ENCODE data around the gene AK1. TPM values are rescaled to one million over a fixed set of nuclear protein-coding genes. Genes with fewer than 3 reads are reported as not detected.

AK1 gene
- total and polyA plus RNA-seq, 8 donors, result 8.9 to 81.7 (median 16.6) TPM

GRCh38 chr9:127832248-127832647, 45.2 kb downstream of the AK1 start:
- FAIRE-seq, result no peak
- Histone ChIP-seq H3K36me3 (no peaks in the 10 kb centered on the region), H3K27me3 (no peaks in the 10 kb centered on the region), H3K9me3 (no peaks in the 10 kb centered on the region), H3K4me3 (no peak overlapping the region), H3K4me1 (peaks cover 0 to 5% (median 3%) of the 10 kb centered on the region in 3 donors), H3K27ac (peak overlapping the region in 2 of 4 donors; percentile 2 to 44)
- no peak for ATAC-seq
- WGBS, 2 donors, result 63% methylated on average over 7 of the region's 7 CpGs
- no peak for TF ChIP-seq CTCF (IDR thresholded peaks at IDR 0.05)
- no peak for DNase-seq
- intact Hi-C loops (cut with DNase I), result no loop called here

- no peak overlapping the region for H3K27ac ChIP-seq
- peaks cover 0 to 5% (median 3%) of the 10 kb centered on the region in 3 donors for H3K4me1 ChIP-seq
- no peaks in the 10 kb centered on the region for H3K27me3 ChIP-seq
- ATAC-seq, result no peak
- no peak for FAIRE-seq
- H3K36me3 ChIP-seq, result no peaks in the 10 kb centered on the region
- DNase-seq, result no peak
- H3K4me3 ChIP-seq, result no peak overlapping the region
- WGBS, 2 donors, result 88% methylated on average over 6 of the region's 6 CpGs
- TF ChIP-seq CTCF (IDR thresholded peaks at IDR 0.05), result no peak
- no peaks in the 10 kb centered on the region for H3K9me3 ChIP-seq
- intact Hi-C loops (cut with DNase I), result no loop called here
These were observed 48.1 kb downstream of the AK1 start for GRCh38 chr9:127829205-127829906.

- Histone ChIP-seq H3K9me3 (no peaks in the 10 kb centered on the region), H3K27me3 (no peaks in the 10 kb centered on the region), H3K27ac (peak overlapping the region in 3 of 4 donors; percentile 12 to 33 (median 22)), H3K36me3 (no peaks in the 10 kb centered on the region), H3K4me1 (peaks cover 0 to 5% (median 3%) of the 10 kb centered on the region in 3 donors), H3K4me3 (peak overlapping the region in 2 of 4 donors; percentile 29 to 35)
- no peak for TF ChIP-seq CTCF (IDR thresholded peaks at IDR 0.05)
- FAIRE-seq, result no peak
- ATAC-seq, result peak; percentile 82 to 87 (median 86)
- 12 to 19% methylated on average over 30 to 34 of the region's 34 CpGs for WGBS, 2 donors
- intact Hi-C loops (cut with DNase I), result no loop called here
- DNase-seq, result peak; percentile 72 to 87 (median 82)
These were observed 49.0 kb downstream of the AK1 start for GRCh38 chr9:127828262-127829031.

GRCh38 chr9:127826253-127826913, 51.1 kb downstream of the AK1 start:
- FAIRE-seq (no peak), DNase-seq (peak in 1 of 6 donors; percentile 41), ATAC-seq (no peak)
- TF ChIP-seq CTCF (IDR thresholded peaks at IDR 0.05), result no peak
- Histone ChIP-seq H3K36me3 (no peaks in the 10 kb centered on the region), H3K27me3 (no peaks in the 10 kb centered on the region), H3K27ac (no peak overlapping the region), H3K4me3 (no peak overlapping the region), H3K9me3 (no peaks in the 10 kb centered on the region), H3K4me1 (peaks cover 0 to 5% (median 3%) of the 10 kb centered on the region in 3 donors)
- 43 to 60% methylated on average over 7 of the region's 7 CpGs for WGBS, 2 donors
- intact Hi-C loops (cut with DNase I), result no loop called here
